C4-2B (cell line): ENCODE data around the gene PEX5L.

Experiments
- H3K27ac ChIP-seq: fragments of 450-650 bp; 2 replicates; pipeline ENCODE4 v1.5.1; 2017
- CTCF ChIP-seq: fragments of 450-650 bp; conservative IDR thresholded peaks from 2 replicates; pipeline ENCODE4 v1.5.1; 2017; ENCODE audit warnings: mild to moderate bottlenecking
- ZFX ChIP-seq: fragments of 450-650 bp; IDR thresholded peaks from 2 replicates; pipeline ENCODE4 v1.6.1; 2017

PEX5L gene

DNA sequence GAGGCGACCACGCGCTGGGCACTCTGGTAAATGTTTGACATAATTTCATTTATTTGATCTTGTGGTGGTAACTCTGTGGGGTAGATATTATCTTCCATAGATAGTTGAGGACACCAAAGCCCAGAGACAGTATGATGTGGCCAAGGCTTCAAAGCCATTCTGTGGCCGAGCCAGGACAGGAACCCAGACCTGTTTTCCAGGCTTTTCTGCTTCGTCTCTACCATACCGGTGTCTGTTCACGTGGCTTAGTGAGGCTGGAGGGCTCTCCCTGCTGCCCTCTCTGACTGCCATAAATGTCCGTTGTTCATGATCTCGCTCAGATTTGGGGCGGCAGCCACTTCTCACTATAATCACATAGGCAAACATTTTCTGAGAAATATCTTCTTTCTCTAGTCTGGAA is 134.7 kb downstream of the PEX5L start:
- H3K27ac ChIP-seq: no peak overlapping the region
- TF ChIP-seq CTCF: no peak
- no peak for TF ChIP-seq ZFX

- TF ChIP-seq ZFX: no peak
- TF ChIP-seq CTCF: no peak
- no peak overlapping the region for H3K27ac ChIP-seq
Observed at GRCh38 chr3:179898024-179898423, 138.7 kb downstream of the PEX5L start.

- TF ChIP-seq CTCF: no peak
- H3K27ac ChIP-seq: no peak overlapping the region
Observed at GRCh38 chr3:179897231-179897630, 139.5 kb downstream of the PEX5L start.

DNA sequence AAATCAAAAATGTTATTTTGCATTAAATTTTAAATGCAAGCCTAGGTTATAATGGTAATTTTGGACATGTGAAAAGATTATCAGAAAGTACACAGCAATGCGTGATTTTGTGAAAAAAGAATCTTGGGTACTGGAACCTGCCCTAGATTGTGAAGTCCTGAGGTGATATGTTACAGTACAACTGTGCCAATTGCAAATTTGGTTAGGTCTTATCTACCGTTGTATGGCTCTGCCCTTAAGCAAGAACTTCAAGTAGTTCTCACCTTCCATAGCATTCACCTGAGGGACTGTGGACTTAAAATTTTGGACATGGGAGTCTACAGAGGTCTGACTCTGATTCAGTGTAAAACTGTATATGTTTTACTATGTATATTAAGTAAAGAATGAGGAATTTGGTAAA is 140.2 kb downstream of the PEX5L start:
- H3K27ac ChIP-seq: no peak overlapping the region
- TF ChIP-seq ZFX: no peak
- no peak for TF ChIP-seq CTCF

GRCh38 chr3:179895330-179895729 is 141.4 kb downstream of the PEX5L start:
- TF ChIP-seq CTCF (no peak), ZFX (no peak)
- H3K27ac ChIP-seq: no peak overlapping the region

GRCh38 chr3:179887295-179887943 is 149.3 kb downstream of the PEX5L start:
- TF ChIP-seq CTCF (no peak), ZFX (no peak)
- no peak overlapping the region for H3K27ac ChIP-seq

DNA sequence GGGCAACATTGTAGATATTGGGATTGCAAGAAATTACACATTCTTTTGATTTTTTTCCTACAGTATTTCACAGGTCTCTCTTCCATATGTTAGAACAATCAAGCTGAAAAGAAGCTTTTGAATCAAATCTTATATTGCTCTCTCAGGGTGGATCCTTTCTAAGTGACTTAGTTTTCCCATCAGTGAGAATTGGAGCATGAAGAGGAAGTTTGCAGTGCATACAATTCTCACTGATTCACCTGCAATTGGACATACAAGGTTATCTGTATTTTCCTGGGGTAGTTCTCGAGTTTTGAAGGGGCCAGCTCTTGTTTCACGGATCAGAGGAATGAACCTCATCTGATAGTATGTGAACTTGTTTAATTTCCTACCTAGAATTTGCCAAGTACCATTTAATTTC is 150.8 kb downstream of the PEX5L start:
- no peak overlapping the region for H3K27ac ChIP-seq
- TF ChIP-seq ZFX: no peak
- no peak for TF ChIP-seq CTCF
